ENCODE measurements around the gene TRAPPC1.

The TRAPPC1 gene

GRCh38 chr17:7897090-7897489 lies 34.7 kb downstream of the TRAPPC1 start:
- no peak for DNase-seq

GRCh38 chr17:7894866-7895265 lies 36.9 kb downstream of the TRAPPC1 start:
- DNase-seq, result no peak

DNA sequence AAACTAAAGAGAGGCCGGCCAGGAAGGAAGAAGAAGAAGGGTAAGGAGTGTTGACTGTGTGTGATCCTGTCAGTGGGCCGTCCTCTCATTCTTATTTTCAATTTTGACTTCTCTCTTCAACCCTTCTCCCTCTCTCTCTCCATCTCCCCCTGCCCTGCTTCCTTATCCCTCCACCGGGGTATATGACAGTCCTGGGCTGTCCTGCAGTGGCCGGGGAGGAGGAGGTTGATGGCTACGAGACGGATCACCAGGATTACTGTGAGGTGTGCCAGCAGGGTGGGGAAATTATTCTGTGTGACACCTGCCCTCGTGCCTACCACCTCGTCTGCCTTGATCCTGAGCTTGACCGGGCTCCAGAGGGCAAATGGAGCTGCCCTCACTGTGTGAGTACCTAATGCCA lies 37.5 kb downstream of the TRAPPC1 start:
- DNase-seq, result no peak

GRCh38 chr17:7893187-7893880 lies 38.4 kb downstream of the TRAPPC1 start:
- no peak for DNase-seq

DNA sequence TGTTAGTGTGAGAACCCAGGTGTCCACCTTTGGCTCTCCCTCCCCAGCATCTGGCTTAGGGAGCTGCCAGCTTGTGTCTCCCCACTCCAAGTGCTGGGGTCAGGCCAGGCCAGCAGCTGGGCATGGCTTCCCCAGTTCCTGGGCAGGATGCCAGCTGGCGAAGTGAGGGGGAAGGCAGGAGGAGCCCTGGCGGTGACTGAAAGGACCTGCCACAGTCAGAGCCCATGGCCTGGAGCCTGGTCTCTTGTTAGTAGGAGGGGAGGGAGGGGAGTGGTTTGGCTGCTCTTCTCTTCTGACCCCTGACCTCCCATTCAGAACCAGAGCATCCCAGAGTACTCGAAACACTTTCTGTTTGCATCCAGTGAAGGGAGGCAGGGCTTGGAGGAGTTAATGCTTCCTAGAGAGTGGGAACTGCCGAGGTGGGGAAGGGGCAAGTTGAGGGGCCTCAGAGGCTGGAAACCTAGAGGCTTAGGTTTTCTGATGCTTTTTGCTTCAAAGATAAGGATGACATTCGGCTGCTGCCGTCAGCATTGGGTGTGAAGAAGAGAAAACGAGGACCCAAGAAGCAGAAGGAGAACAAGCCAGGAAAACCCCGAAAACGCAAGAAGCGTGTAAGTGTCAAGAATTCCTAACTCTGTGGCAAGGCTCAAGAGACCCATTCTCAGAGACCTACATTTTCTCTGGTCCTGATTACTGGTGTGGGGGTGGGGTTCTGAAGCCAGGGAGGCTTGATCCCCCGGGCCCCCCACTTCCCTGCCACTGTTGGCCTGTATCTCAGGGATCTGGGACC lies 42.4 kb downstream of the TRAPPC1 start:
- peak; percentile 95 to 96 for DNase-seq

DNA sequence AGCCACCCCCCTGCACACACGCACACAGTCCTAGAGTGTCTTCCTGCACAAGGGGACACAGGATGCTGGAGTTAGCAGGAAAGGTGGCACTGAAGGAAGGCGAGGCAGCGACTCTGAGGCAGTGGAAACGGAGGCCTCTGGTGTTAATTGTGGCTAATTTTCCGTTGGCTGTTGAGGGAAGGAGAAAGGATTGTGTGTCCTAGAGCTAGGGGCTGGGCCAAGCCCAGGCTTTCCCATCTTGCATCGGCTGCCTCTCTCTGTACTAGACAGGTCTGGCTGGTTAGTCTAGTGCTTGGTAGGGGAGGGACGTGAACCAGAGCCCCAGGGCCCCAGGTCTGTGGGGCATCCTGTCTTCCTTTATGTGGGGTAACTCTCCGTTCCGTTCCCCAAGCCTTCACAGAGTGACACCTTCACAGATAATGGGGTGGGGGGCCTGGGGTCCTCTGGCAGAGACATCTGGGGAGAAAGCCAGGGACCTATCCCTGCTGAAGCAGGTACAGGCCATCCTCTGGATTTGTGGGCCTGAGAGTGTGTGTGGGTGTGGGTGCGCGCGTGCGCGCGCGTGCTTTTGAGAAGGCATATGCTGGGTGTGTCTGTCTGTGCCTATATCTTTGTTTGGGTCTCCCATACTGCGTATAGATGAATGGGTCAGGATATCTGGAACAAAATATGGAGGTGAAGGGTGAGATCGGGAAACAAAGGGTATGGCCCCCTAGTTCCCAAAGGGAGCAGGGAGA lies 43.4 kb downstream of the TRAPPC1 start, which contains the start of gene CHD3:
CHD3 (plus strand) TSS at position 606 of the 737 bp plus-strand sequence. CDS start 212 bp downstream, outside the sequence.
- no peak for DNase-seq

- DNase-seq, result peak; percentile 82 to 90
These were observed 44.1 kb downstream of the TRAPPC1 start for GRCh38 chr17:7887482-7888183.

- DNase-seq, result no peak
These were observed 44.7 kb downstream of the TRAPPC1 start for GRCh38 chr17:7887038-7887481.

GRCh38 chr17:7886227-7887037 lies 45.3 kb downstream of the TRAPPC1 start:
- DNase-seq, result no peak

GRCh38 chr17:7885367-7886226 lies 46.1 kb downstream of the TRAPPC1 start:
- peak in 1 of 2 donors; percentile 36 for DNase-seq

- DNase-seq, result no peak
These were observed 47.0 kb downstream of the TRAPPC1 start for GRCh38 chr17:7884581-7885366.

GRCh38 chr17:7883781-7884386 lies 47.9 kb downstream of the TRAPPC1 start:
- DNase-seq, result no peak

GRCh38 chr17:7882629-7883028 lies 49.1 kb downstream of the TRAPPC1 start:
- DNase-seq, result no peak

DNA sequence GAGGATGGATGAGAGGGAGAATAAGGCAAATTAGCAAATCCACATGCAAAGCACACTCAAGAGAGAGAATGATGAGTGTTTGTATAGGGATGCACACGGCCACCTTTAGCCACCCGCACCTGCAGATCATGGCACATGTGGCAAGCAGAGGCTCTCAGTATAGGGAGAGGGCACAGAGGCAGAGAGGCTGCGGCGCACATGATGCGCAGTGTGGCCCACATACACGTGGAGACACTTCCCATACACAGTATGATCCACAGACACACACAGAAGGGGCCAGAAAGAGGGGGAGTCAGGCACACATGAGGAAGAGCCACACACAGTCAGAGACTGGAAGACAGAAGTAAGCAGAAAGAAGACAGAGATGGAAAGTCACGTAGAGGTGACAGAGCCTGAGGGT lies 49.7 kb downstream of the TRAPPC1 start:
- DNase-seq, result no peak

DNA sequence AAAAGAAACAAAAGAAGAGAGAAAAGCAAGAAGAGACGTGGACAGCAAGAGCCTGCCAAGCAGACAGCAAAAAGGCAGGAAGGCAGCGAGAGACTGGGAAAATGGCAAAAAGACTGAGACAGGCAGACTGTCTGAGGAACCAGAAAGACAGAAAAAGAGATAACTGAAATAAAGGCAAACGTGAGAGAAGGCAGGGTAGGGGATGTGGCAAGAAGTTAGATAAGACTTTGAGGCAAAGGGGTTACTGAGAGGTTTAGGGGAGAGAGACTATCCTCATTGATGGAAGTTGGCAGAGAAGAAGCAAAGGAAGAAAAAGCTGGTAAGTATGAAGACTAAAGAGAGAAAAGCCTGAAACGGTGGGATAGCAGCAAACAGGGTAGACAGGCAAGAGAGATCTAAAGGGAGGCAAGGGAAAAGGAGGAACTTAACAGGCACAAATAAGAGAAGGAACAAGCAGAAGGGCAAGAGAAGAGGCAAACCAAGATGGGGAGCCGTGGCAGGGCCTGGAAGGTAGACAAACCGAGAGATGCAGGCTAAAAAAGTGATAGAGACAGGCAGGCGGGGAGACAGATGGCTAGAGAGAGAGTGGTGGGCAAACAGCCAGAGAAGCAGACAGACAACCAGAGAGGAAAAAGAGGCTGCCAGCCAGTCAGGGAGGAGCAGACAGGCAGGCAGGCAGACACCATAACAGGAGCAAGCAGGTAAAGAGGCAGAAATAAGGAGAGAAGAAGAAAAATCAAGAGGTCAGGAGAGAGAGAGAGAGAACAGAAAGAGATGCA lies 50.3 kb downstream of the TRAPPC1 start:
- DNase-seq, result peak; percentile 19 to 29
